Measurements from ENCODE around the gene HES3. TPM values are rescaled to one million over a fixed set of nuclear protein-coding genes. Genes with fewer than 3 reads are reported as not detected.

Gene HES3
- total RNA-seq = not detected in 2 replicates

- Mint-ChIP-seq H3K27me3 (peaks cover 67% of the 10 kb centered on the region), H3K4me1 (peaks cover 22% of the 10 kb centered on the region), H3K4me3 (peak within 1 kb of the TSS; percentile 26), H3K27ac (peak within 1 kb of the TSS; percentile 51), H3K36me3 (ENCODE audit: low read depth) (peaks cover 4% of the 10 kb centered on the region), H3K9me3 (no peaks in the 10 kb centered on the region)
- intact Hi-C loops (cut with micrococcal nuclease) = no loop called here
- DNase-seq = no peak
Observed at GRCh38 chr1:6243993-6244392, at the start of gene HES3. Gene HES3 (plus strand): TSS chr1:6244179. CDS start chr1:6244366, 187 bp downstream.

GRCh38 chr1:6197746-6198427, 46.1 kb upstream of the HES3 start:
- no peak for DNase-seq
- peaks cover 6% of the 10 kb centered on the region for H3K9me3 Mint-ChIP-seq
- intact Hi-C loops (cut with micrococcal nuclease) = loop anchor here (5.0 kb wide), 2 partner anchors 39 to 206 kb away; partner anchors contain the start of genes ICMT and NPHP4
- peaks cover 36% of the 10 kb centered on the region for H3K4me1 Mint-ChIP-seq
- H3K4me3 Mint-ChIP-seq = peak overlapping the region; percentile 88
- peaks cover 44% of the 10 kb centered on the region for H3K36me3 Mint-ChIP-seq (ENCODE audit: low read depth)
- no peaks in the 10 kb centered on the region for H3K27me3 Mint-ChIP-seq
- H3K27ac Mint-ChIP-seq = peak overlapping the region; percentile 85

- H3K27ac Mint-ChIP-seq = peak overlapping the region; percentile 85
- intact Hi-C loops (cut with micrococcal nuclease) = loop anchor here (1.0 to 5.0 kb wide), 3 partner anchors 10 to 206 kb away; partner anchors contain the start of genes ICMT and NPHP4
- H3K9me3 Mint-ChIP-seq = peaks cover 6% of the 10 kb centered on the region
- peaks cover 36% of the 10 kb centered on the region for H3K4me1 Mint-ChIP-seq
- H3K27me3 Mint-ChIP-seq = no peaks in the 10 kb centered on the region
- peak; percentile 83 for DNase-seq
- peaks cover 37% of the 10 kb centered on the region for H3K36me3 Mint-ChIP-seq (ENCODE audit: low read depth)
- H3K4me3 Mint-ChIP-seq = peak overlapping the region; percentile 88
Observed at GRCh38 chr1:6198646-6199297, 45.2 kb upstream of the HES3 start.

GRCh38 chr1:6199298-6200187, 44.4 kb upstream of the HES3 start, which contains the start of gene RPL22:
Gene RPL22 (minus strand): TSS chr1:6199595. CDS start chr1:6199573, 22 bp downstream.
- peak within 1 kb of the TSS; percentile 85 for H3K27ac Mint-ChIP-seq
- intact Hi-C loops (cut with micrococcal nuclease) = loop anchor here (1.0 to 5.0 kb wide), 3 partner anchors 9 to 207 kb away; partner anchors contain the start of genes ICMT and NPHP4
- peaks cover 37% of the 10 kb centered on the region for H3K4me1 Mint-ChIP-seq
- no peaks in the 10 kb centered on the region for H3K27me3 Mint-ChIP-seq
- peak; percentile 99 for DNase-seq
- peaks cover 33% of the 10 kb centered on the region for H3K36me3 Mint-ChIP-seq (ENCODE audit: low read depth)
- H3K9me3 Mint-ChIP-seq = peaks cover 6% of the 10 kb centered on the region
- H3K4me3 Mint-ChIP-seq = peak within 1 kb of the TSS; percentile 88

GRCh38 chr1:6200188-6200809, 43.7 kb upstream of the HES3 start:
- Mint-ChIP-seq H3K27me3 (no peaks in the 10 kb centered on the region), H3K9me3 (peaks cover 6% of the 10 kb centered on the region), H3K27ac (peak overlapping the region; percentile 85), H3K4me3 (peak overlapping the region; percentile 88), H3K4me1 (peaks cover 42% of the 10 kb centered on the region), H3K36me3 (ENCODE audit: low read depth) (peaks cover 31% of the 10 kb centered on the region)
- DNase-seq = no peak
- intact Hi-C loops (cut with micrococcal nuclease) = no loop called here

GRCh38 chr1:6202256-6202655, 41.7 kb upstream of the HES3 start:
- intact Hi-C loops (cut with micrococcal nuclease) = no loop called here
- no peak for DNase-seq
- no peak overlapping the region for H3K27ac Mint-ChIP-seq
- peaks cover 6% of the 10 kb centered on the region for H3K9me3 Mint-ChIP-seq
- H3K36me3 Mint-ChIP-seq (ENCODE audit: low read depth) = peaks cover 17% of the 10 kb centered on the region
- peaks cover 36% of the 10 kb centered on the region for H3K4me1 Mint-ChIP-seq
- no peak overlapping the region for H3K4me3 Mint-ChIP-seq
- no peaks in the 10 kb centered on the region for H3K27me3 Mint-ChIP-seq

GRCh38 chr1:6205849-6206519, 38.0 kb upstream of the HES3 start, which contains the start of gene RNF207:
Gene RNF207 (plus strand): TSS chr1:6206119. CDS start chr1:6206536, 417 bp downstream.
- Mint-ChIP-seq H3K27ac (peak within 1 kb of the TSS; percentile 82), H3K4me3 (peak within 1 kb of the TSS; percentile 85), H3K9me3 (no peaks in the 10 kb centered on the region), H3K36me3 (ENCODE audit: low read depth) (peaks cover 12% of the 10 kb centered on the region), H3K27me3 (no peaks in the 10 kb centered on the region), H3K4me1 (peaks cover 17% of the 10 kb centered on the region)
- peak; percentile 94 for DNase-seq
- intact Hi-C loops (cut with micrococcal nuclease) = loop anchor here (1.0 to 5.0 kb wide), 4 partner anchors 29 to 396 kb away; partner anchors contain the start of genes ACOT7, ICMT and KLHL21

- no peaks in the 10 kb centered on the region for H3K27me3 Mint-ChIP-seq
- no peaks in the 10 kb centered on the region for H3K9me3 Mint-ChIP-seq
- H3K4me1 Mint-ChIP-seq = peaks cover 16% of the 10 kb centered on the region
- peak overlapping the region; percentile 85 for H3K4me3 Mint-ChIP-seq
- peak overlapping the region; percentile 56 for H3K27ac Mint-ChIP-seq
- intact Hi-C loops (cut with micrococcal nuclease) = loop anchor here (1.0 to 5.0 kb wide), 4 partner anchors 29 to 396 kb away; partner anchors contain the start of genes ACOT7, ICMT and KLHL21
- H3K36me3 Mint-ChIP-seq (ENCODE audit: low read depth) = peaks cover 12% of the 10 kb centered on the region
- no peak for DNase-seq
Observed at GRCh38 chr1:6206520-6206855, 37.5 kb upstream of the HES3 start.

- intact Hi-C loops (cut with micrococcal nuclease) = loop anchor here (5.0 kb wide), 3 partner anchors 180 to 395 kb away; partner anchors contain the start of genes ACOT7 and KLHL21
- peaks cover 17% of the 10 kb centered on the region for H3K36me3 Mint-ChIP-seq (ENCODE audit: low read depth)
- peak overlapping the region; percentile 85 for H3K4me3 Mint-ChIP-seq
- H3K4me1 Mint-ChIP-seq = peaks cover 18% of the 10 kb centered on the region
- H3K27me3 Mint-ChIP-seq = no peaks in the 10 kb centered on the region
- peak; percentile 60 for DNase-seq
- peak overlapping the region; percentile 56 for H3K27ac Mint-ChIP-seq
- no peaks in the 10 kb centered on the region for H3K9me3 Mint-ChIP-seq
Observed at GRCh38 chr1:6207075-6207885, 36.7 kb upstream of the HES3 start.

- intact Hi-C loops (cut with micrococcal nuclease) = loop anchor here (1.0 to 5.0 kb wide), 4 partner anchors 9 to 394 kb away; partner anchors contain the start of genes ACOT7, KLHL21 and RPL22
- H3K9me3 Mint-ChIP-seq = no peaks in the 10 kb centered on the region
- H3K27ac Mint-ChIP-seq = no peak overlapping the region
- H3K4me3 Mint-ChIP-seq = no peak overlapping the region
- no peaks in the 10 kb centered on the region for H3K27me3 Mint-ChIP-seq
- peaks cover 22% of the 10 kb centered on the region for H3K36me3 Mint-ChIP-seq (ENCODE audit: low read depth)
- peak; percentile 53 for DNase-seq
- peaks cover 19% of the 10 kb centered on the region for H3K4me1 Mint-ChIP-seq
Observed at GRCh38 chr1:6207921-6208320, 36.1 kb upstream of the HES3 start.

- peak; percentile 76 for DNase-seq
- H3K27me3 Mint-ChIP-seq = no peaks in the 10 kb centered on the region
- H3K4me1 Mint-ChIP-seq = peaks cover 19% of the 10 kb centered on the region
- intact Hi-C loops (cut with micrococcal nuclease) = loop anchor here (1.0 to 5.0 kb wide), 4 partner anchors 10 to 393 kb away; partner anchors contain the start of genes ACOT7, KLHL21 and RPL22
- peaks cover 29% of the 10 kb centered on the region for H3K36me3 Mint-ChIP-seq (ENCODE audit: low read depth)
- no peaks in the 10 kb centered on the region for H3K9me3 Mint-ChIP-seq
- H3K27ac Mint-ChIP-seq = no peak overlapping the region
- peak overlapping the region; percentile 64 for H3K4me3 Mint-ChIP-seq
Observed at GRCh38 chr1:6208723-6209660, 35.0 kb upstream of the HES3 start.
